B cell (primary cell): Measurements from ENCODE around the gene CFAP210. TPM values are rescaled to one million over a fixed set of nuclear protein-coding genes. Genes with fewer than 3 reads are reported as not detected.

ENCODE experiments used
- polyA plus RNA-seq: library from polyadenylated mRNA; depleted of rRNA; stranded (reverse); fragments of >200 nt; gene quantifications from 2 replicates; pipeline ENCODE4 v1.2.3, GENCODE V29; 2012
- small RNA-seq: library from RNA; depleted of rRNA; stranded (forward); fragments of <200 nt; gene quantifications from one replicate; pipeline ENCODE3, GENCODE V24; 2012; ENCODE audit warnings: low replicate concordance, low read depth; ENCODE audit not compliant: insufficient read length
- total RNA-seq, 2 donors: library from RNA; stranded (reverse); fragments of 120-200 nt in 1 of 2; gene quantifications; 1 replicate in 1 of 2; 2 replicates in 1 of 2; pipeline versions ENCODE4 v1.2.3 to v1.2.4, GENCODE V29; 2013 to 2022

Gene CFAP210
- total and polyA plus RNA-seq, 2 donors (not counting 1 experiment from before 2014, with no cell fraction given), result not detected

Small RNA genes within 50 kb of the gene (small RNA-seq; reads per million reads assigned to genes)
- not detected for gene RF00432

Other genes starting within 250 kb of the CFAP210 start
- 1.9 and 2.1 TPM in 2 replicates for gene BBS5, start 214.9 kb downstream of the CFAP210 start, total RNA-seq
- 0.76 and 0.87 TPM in 2 replicates for gene BBS5, start 214.9 kb downstream of the CFAP210 start, polyA plus RNA-seq
- gene KLHL41, start 184.7 kb downstream of the CFAP210 start, total RNA-seq, result 0.19 and 0.27 TPM in 2 replicates
- 0.03 TPM in 1 of 2 replicates, not detected in the other for gene KLHL41, start 184.7 kb downstream of the CFAP210 start, polyA plus RNA-seq
- 28.1 and 31.0 TPM in 2 replicates for gene FASTKD1, start 120.5 kb downstream of the CFAP210 start, total RNA-seq
- gene FASTKD1, start 120.5 kb downstream of the CFAP210 start, polyA plus RNA-seq, result 8.5 and 13.2 TPM in 2 replicates
- 78.6 and 82.4 TPM in 2 replicates for gene PPIG, start 110.1 kb downstream of the CFAP210 start, total RNA-seq
- 21.5 and 47.8 TPM in 2 replicates for gene PPIG, start 110.1 kb downstream of the CFAP210 start, polyA plus RNA-seq
- gene PHOSPHO2, start 64 bp upstream of the CFAP210 start, total RNA-seq, result 8.4 and 9.4 TPM in 2 replicates
- gene PHOSPHO2, start 64 bp upstream of the CFAP210 start, polyA plus RNA-seq, result 1.5 and 3.4 TPM in 2 replicates
- gene KLHL23, start 39.4 kb upstream of the CFAP210 start, total RNA-seq, result 1.5 and 2.2 TPM in 2 replicates
- gene KLHL23, start 39.4 kb upstream of the CFAP210 start, polyA plus RNA-seq, result 1.1 and 1.2 TPM in 2 replicates
- 76.2 and 81.3 TPM in 2 replicates for gene SSB, start 104.5 kb upstream of the CFAP210 start, total RNA-seq
- 17.7 and 65.5 TPM in 2 replicates for gene SSB, start 104.5 kb upstream of the CFAP210 start, polyA plus RNA-seq
- gene METTL5, start 130.5 kb upstream of the CFAP210 start, total RNA-seq, result 36.4 and 37.0 TPM in 2 replicates
- gene METTL5, start 130.5 kb upstream of the CFAP210 start, polyA plus RNA-seq, result 12.7 and 16.9 TPM in 2 replicates
- 54.6 and 58.1 TPM in 2 replicates for gene UBR3, start 133.0 kb upstream of the CFAP210 start, total RNA-seq
- 5.9 and 9.5 TPM in 2 replicates for gene UBR3, start 133.0 kb upstream of the CFAP210 start, polyA plus RNA-seq